ENCODE measurements around the gene FAR1.
"Not testable (repeated sequence)": the region's sequence is repeated elsewhere in the genome, so short reads cannot be mapped to it uniquely, and the experiment has no call there.

FAR1 gene

DNA sequence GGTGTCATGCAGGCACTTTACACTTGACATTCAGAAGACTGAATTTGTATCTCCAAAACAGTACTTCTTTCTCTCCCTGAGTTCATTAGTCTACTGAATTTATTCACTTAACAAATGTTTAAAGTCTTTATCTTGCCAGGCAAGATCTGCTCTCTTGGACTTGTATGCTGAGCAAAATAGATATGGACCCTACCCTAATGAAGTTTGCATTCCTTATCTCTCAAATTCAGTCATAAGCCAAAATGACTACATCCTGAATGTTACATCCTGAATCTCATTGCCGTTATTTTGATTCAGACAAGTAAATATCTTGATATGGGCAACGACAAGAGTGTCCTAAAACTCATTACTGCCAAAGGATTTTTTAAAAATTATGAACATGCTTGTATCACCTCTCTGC is 29.7 kb downstream of the FAR1 start:
- no peak for DNase-seq
- intact Hi-C loops (cut with DNase I), result no loop called here

DNA sequence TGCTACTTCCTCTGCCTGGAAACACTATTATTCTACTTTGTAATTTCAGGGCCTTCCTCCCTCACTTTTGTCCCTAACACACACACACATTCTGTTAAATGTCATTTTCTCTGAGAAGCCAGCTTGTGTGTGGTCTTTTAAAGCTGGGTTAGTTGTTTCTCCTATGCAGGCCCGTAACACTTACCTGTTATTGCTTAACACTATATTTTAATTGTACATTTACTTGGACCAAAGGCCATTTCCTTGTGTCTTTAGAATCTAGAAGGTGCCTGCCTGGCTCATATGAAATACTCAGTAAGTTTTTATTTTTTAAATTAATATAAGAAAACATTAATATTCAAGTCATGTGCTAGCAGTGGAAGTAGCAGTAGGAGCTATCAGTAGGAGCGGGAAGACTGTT is 30.6 kb downstream of the FAR1 start:
- intact Hi-C loops (cut with DNase I), result no loop called here
- DNase-seq, result no peak

DNA sequence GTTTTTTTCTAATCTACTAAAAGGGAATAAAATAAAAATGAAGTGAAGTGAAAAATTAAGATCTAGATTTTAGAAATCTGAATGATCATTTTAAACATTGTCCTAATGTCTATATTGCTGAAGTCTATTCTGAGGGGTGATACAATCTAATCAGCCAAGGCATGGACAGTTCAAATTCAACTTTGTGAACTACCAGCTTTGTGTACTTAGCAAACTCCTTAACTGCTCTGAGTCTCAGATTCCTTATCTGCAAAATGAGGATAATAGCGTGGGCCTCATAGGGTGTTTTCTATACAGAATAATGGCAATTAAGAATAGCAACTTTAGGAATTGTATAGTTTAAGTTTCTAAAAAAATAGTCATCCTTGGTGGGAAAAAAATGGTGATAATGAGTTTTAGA is 31.4 kb downstream of the FAR1 start:
- no peak for DNase-seq
- intact Hi-C loops (cut with DNase I), result no loop called here

DNA sequence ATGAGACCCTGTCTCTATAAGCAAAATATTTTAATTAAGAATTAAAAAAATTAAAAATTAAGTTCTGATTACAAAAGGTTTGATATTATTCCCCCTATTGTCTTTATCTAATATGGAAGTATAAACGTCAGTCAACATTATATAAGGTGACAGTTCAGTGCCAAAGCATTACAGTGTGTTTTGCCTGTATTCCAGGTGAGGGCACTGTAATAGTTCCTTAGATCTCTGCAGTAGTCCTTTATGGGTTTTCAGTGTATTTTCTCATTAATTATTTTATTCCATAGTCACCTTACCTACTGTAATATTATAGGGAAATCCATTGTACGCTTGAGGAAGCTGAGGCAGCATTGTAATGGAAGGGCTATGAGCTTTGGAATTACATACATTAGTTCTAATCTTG is 33.0 kb downstream of the FAR1 start:
- intact Hi-C loops (cut with DNase I), result no loop called here
- no peak for DNase-seq

DNA sequence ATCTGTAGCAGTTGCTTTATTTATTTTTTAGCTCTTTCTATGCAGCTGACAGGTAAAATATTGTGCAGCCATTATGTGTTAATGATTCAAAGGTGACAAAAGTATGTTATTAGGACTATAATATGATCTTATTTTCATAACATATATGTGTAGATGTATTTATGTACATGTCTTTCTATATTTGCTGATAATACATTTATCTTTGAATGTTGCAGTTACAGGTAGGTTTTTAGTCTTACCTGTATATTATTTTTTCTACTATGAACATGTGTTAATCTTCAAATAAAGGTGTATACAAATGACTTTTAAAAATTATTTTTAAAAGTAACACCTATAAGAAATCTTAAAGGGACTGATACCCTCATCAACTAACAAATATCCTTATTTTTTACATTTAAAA is 33.6 kb downstream of the FAR1 start:
- DNase-seq, result no peak
- intact Hi-C loops (cut with DNase I), result no loop called here

DNA sequence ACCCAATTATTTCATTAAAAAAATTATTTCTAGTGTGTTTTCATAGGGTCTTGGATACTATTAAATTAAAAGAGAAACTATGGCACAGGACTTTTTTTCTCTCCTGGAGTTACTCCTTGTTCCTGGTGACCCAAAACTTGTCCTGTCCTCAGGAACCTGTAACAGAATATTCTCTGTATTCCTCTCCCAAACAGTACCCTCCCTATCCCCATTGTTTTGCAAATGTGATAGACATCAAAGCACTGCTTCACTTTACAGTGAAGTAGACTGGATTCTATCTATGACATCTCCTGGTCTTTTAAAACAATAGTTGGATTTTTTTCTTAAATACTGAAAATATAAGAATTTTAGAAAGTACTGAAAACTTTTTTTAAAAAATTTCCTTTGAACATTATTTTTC is 37.2 kb downstream of the FAR1 start:
- intact Hi-C loops (cut with DNase I), result no loop called here
- no peak for DNase-seq

DNA sequence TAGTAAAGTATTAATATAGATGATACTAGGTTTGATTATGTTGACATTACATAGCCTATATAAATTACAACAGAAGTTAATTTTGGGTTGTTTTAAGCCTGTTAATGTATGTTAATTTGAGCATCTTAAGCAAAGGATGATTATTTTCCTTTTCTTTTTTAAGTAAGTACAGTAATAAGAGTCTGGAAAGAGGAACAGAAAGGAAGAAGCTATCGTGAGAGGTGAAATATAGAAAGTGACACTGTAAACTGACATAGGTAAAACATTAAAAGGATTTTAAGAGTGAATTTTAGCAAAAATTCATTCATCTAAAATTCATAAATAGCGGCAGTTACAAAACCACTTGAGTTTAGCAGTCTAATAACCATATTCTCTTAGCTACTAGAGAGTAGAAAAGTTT is 45.5 kb downstream of the FAR1 start:
- DNase-seq, result no peak
- intact Hi-C loops (cut with DNase I), result no loop called here

DNA sequence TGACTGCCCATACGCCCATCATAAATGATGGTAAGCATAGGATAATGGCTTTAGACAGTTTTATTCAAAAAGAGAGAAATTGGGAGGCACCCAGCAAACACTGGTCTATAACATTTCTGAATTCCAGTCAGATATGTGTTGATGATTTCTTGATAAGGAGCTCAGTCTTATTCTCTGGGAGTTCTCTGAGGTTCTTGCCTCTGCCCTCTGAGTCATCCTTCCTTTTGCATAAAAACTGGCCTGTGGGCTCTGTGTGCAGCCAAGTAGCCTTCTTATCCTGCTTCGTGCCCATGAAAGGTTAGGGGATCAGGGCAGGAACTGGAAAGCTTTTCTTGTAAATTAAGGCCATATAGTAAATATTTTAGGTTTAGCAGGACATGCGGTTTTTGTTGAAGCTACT is 48.9 kb downstream of the FAR1 start:
- intact Hi-C loops (cut with DNase I), result no loop called here
- DNase-seq, result no peak

DNA sequence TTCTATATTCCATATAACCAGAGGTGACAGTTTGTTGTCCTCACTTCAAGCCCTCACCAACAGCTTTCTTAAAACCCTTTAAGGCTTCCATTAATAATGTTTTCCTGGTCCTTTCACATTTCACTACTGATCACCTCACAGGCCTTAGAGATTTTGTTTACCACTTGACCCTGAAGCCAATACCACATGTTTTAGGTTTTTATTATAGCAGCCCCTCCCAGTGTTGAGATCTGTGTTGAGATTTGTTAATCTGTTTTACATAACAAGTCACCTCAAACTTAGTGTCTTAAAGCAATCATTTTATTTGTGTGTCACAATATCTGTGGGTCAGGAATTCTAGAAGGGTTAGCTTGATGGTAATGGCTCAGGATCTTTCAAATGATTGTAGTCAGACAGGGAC is 49.9 kb downstream of the FAR1 start:
- intact Hi-C loops (cut with DNase I), result no loop called here
- DNase-seq, result no peak

DNA sequence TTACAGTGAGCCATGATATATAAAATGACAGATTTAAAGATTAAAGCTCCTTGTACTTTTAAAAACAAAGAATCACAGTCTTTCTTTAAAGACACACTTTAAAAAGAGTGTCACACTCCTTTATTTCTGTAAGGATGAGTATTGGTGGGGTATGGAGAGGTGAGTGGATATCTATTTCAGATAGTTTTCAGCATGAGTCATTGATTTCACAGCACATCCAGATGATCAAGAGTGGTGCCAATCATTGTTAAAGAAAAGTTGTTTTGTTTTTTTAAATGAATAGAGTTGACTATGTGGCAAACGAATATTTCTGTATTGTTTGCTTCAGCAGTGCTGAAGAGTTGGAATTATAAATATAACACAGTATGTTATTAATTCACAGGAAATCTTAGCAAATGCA is 52.5 kb downstream of the FAR1 start:
- intact Hi-C loops (cut with DNase I), result no loop called here

DNA sequence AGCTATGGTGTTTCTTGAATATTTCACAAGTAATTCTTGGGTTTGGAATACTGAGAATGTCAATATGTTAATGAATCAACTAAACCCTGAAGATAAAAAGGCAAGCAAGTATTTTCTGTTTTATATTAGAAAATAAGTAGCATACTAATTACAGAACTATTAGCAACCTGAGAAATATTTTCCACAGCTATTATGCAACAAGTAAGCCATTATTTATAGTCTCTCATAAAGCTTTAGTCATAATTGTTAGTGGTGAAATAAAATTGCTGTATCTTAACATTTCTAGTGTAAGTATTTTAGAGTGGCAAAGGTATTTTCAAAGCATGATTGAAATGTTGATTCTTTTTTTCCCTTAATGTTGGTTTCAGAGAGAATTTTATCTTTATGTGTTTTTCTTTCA is 53.3 kb downstream of the FAR1 start:
- intact Hi-C loops (cut with DNase I), result no loop called here
- DNase-seq, result no peak

More for the DNA sequence above, 52.5 kb downstream of the FAR1 start:
- no peak for DNase-seq

DNA sequence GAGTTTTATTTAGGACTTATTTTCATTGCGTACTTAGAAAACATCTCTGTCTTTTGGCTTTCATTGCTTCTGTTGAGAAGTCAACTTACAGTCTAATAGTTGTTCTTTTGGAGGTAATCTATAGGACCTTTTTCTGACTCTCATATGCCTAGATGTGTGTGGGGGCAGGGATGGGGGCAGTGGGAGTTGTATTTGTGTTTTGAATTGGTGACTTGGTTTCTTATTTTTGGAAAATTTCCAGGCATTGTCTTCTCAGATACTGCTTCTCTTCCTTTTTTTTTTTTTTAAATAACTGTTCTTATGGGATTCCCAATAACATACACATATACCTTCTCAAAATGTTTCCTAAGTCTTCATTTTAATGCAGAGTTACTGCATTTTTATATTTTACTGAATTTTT is 58.0 kb downstream of the FAR1 start:
- intact Hi-C loops (cut with DNase I), result no loop called here
- no peak for DNase-seq

DNA sequence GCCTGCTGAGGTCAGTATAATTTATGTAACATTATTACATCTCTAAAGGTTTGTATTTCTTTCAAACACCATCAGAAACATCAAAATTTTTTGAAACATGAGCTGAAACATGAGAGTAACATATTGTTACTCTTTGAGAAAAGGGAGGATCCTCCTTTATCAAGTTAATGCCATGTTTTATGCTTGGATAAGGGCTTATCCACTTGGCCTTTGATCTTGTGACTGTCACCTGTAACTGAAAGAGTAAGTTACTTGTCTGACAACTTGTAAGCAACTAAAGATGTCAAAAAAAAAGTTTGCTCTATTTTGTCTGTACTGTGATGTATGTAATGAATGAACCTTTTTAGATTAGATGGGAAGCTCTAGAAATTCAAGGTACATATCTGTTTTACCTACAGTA is 59.6 kb downstream of the FAR1 start:
- DNase-seq, result no peak
- intact Hi-C loops (cut with DNase I), result no loop called here

DNA sequence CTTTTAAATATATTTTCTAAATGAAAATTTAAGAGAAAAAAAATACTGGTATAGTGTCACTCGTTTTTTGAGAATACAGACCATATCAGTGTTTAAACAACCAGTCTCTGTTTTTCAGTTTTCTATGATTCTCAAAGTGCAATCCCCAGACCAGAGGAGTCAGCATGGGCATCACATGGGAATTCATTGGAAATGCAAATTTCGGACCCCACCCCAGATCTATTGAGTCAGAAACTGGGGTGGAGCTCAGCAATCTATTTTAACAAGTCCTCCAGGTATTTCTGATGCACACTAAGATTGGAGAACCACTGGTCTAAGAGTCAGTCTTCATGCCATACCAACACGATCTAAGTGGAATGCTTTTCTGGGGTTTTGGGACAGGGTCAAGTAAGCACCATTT is 66.1 kb downstream of the FAR1 start:
- intact Hi-C loops (cut with DNase I), result no loop called here
- no peak for DNase-seq

DNA sequence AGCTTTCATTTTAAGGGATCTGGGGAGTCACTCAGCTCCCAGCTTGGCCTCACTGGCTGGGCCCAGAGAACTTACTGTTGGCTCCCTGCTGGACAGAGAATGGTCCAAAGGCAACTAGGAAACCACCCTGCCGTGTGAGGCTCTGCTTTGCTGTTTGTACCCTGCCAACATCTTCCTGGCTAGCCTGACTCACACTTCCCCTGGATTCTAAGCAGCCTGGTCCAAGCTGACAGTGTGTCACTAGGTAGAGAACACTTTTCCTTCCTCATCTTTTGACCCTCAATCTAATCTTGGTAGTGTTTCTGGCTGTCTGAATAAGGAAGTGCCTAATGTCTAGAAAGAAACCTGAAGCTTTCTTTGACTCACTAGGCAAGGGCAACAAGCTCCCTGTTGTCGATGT is 76.7 kb downstream of the FAR1 start:
- intact Hi-C loops (cut with DNase I), result no loop called here
- DNase-seq, result peak in 5 of 42 donors; percentile 9 to 66 (median 13)

DNA sequence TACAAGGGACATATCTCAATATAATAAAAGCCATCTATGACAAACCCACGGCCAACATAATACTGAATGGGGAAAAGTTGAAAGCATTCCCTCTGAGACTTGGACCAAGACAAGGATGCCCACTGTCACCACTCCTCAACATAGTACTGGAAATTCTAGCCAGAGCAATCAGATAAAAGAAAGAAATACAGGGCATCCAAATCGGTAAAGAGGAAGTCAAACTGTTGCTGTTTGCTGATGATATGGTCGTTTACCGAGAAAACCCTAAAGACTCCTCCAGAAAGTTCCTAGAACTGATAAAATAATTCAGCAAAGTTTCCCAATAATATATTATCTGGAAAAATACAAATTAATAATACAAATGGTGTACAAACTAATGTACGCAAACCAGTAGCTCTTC is 84.8 kb downstream of the FAR1 start:
- DNase-seq; intact Hi-C loops (cut with DNase I): not testable (repeated sequence)

DNA sequence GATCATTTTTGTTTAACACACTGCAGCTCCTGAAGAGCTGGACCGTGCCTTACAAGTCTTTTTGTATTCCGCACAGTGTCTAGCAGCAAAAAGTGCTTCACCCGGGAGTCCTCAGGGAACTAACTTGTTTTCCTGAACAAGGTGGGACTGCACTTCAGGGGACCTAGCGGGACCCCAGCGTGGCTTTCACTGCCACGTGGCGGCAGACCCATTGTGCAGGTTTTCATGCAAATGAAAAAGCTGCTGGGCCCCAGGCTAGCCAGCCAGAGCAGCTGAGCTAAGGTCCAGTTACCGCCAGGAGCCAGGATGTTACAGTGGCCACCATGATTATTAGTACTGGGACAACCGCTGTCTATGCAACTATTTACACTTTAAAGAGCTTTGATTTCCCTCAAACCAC is 90.6 kb downstream of the FAR1 start:
- DNase-seq, result no peak
- intact Hi-C loops (cut with DNase I), result no loop called here

DNA sequence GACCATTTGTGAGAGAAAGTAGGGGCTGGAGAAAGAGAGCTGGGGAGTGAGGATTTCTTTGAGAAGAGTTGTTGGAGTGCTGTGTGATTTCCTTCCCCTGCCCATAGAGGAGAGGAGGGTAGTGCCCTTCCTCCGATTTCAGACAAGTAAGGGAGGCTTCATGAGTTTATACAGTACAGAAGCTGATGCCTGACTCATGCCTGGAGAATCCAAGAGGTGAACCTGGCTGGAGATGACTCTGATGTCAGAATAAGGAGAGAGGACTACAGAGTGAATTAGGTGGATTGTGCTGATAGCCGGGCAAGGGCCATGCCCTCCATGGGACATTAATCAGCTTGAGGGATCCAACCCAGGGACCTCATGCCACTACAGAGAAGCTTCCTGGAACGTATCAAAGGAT is 91.6 kb downstream of the FAR1 start:
- DNase-seq, result no peak

DNA sequence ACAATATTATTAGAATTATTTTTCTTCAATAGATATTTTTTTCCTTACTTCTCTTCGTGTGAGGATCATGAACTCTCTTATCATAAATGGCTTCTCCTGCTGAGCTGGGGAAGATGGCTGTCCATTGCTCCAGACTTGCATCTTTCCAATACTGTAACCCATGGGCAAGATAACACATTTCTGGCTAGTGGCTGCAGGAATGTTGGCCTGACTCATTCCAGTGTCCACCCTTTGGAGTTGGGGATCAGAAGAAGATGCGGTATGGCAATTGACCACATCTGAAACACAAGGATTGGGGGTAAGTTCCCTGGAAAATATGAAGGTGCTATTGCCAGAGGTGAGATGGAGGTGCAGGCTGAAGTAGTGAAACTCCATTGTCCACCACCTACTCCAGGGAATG is 92.8 kb downstream of the FAR1 start:
- intact Hi-C loops (cut with DNase I), result no loop called here

More for the DNA sequence above, 91.6 kb downstream of the FAR1 start:
- intact Hi-C loops (cut with DNase I), result no loop called here

DNA sequence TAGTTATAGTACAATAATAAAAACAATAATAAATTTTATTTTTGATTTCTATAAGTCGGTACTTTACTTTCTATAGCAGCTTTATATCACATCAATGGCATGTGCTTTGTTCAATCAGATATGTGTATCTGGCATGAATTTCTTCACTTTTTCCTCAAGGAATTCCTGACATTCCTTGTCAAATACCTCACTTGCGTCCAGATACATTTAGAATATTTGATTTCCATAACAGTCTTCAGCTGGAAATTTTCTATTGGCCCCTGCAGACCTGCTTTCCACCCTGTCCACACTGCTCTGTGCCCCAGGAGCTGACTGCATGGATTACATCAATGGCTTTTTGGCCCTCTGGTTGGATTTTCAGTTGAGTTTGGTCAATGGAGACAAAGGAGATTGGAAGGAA is 93.2 kb downstream of the FAR1 start:
- DNase-seq, result no peak
- intact Hi-C loops (cut with DNase I), result no loop called here

More for the DNA sequence above, 92.8 kb downstream of the FAR1 start:
- no peak for DNase-seq

DNA sequence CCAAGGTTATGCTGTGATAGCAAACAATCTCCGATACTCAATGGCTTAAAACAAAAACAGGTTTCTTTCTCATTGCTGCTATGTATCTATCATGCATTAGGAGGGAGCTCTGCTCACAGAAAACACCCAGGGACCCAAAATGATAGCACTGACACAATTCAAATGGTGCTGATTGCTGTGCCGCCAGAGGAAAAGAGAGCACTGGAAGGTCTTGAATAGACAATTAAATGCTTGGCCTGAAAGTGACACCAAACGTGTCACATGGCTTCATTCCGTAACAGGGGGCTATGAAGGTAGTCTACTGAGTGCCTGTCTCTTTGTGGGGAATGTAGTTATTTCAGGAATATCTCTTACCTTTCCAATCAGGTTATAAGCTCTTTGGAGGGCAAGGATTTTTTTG is 94.2 kb downstream of the FAR1 start:
- no peak for DNase-seq
- intact Hi-C loops (cut with DNase I), result no loop called here

DNA sequence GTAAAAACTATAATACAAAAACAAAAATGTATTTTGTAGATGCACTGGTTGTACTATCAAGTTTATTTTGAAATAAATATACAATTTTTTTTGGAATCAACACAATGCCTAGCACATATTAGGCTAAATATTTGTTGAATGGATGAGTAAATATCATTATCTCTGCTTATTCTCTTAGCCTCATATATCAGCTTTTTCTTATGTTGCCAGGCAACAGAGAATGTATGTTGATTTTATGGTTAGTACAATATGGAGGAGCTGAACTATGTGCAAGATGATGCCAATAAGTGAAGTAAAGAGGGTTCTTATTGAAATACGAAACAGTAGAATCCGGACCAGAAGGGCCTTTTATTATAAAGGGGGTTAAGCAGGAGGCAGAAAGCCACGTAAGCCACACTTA is 94.9 kb downstream of the FAR1 start:
- DNase-seq, result no peak
- intact Hi-C loops (cut with DNase I), result no loop called here

DNA sequence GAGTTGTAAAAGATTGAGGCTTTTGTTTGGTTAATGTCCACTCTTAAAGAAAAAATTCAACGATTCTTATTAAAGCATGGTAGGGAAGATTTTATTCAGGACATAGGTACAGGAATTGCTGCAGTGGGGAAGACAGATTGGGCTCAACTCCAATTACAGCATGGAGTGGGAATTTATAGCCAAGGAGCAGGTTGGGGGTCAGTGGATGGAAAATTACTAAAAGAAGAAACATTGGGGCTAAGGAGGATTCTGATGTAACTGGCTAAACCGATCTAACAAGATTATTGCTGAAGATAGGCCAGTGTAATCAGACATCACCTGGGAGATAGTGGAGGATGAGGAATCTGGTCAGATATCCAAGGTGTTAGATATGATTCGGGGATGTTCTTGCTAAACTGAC is 97.4 kb downstream of the FAR1 start:
- intact Hi-C loops (cut with DNase I), result no loop called here
- no peak for DNase-seq

All from head of caudate nucleus (tissue), 42 donors.